ENCODE measurements around the gene S100Z. TPM values are rescaled to one million over a fixed set of nuclear protein-coding genes. Genes with fewer than 3 reads are reported as not detected.
"Not testable (repeated sequence)": the region's sequence is repeated elsewhere in the genome, so short reads cannot be mapped to it uniquely, and the experiment has no call there.

S100Z gene
- total and polyA plus RNA-seq, 9 of the 15 experiments (the other 6 are each of a cell fraction or from before 2014, with no cell fraction given): 0.15 to 0.42 (median 0.20) TPM; not detected in 6

- ATAC-seq; H3K4me2 ChIP-seq (ENCODE audit: insufficient read depth, low read length); H3K4me3 ChIP-seq; FAIRE-seq; H3K27me3 ChIP-seq (ENCODE audit: control insufficient read depth in 2 of 2, insufficient read depth in 2 of 2, low read length in 2 of 2); intact Hi-C loops (cut with micrococcal nuclease); H2AFZ ChIP-seq (ENCODE audit: low read depth, low read length); H3K36me3 ChIP-seq (ENCODE audit: control insufficient read depth, insufficient read depth, low read length); H3K9me1 ChIP-seq (ENCODE audit: control insufficient read depth, insufficient read depth, low read length); DNase-seq (ENCODE audit: extremely low read depth in 1 of 4, low spot score in 3 of 4); H3K79me2 ChIP-seq (ENCODE audit: control insufficient read depth, insufficient read depth, low read length); H3K9ac ChIP-seq (ENCODE audit: insufficient read depth in 1 of 2, low read depth in 2 of 2, low read length in 2 of 2); BruUV-seq (replicated peaks); CTCF ChIA-PET (ENCODE audit: low intra/inter-chr PET ratio); POLR2A ChIA-PET; H3K27ac ChIP-seq (ENCODE audit: extremely low read depth, low read depth, low read length); H4K20me1 ChIP-seq (replicated peaks; ENCODE audit: control insufficient read depth, insufficient read depth, low read length); H3K4me1 ChIP-seq (replicated peaks in 1 of 2; ENCODE audit: control insufficient read depth in 2 of 2, insufficient read depth in 2 of 2, low read length in 2 of 2); in situ Hi-C loops (cut with MboI); H3K9me3 ChIP-seq (replicated peaks; ENCODE audit: control insufficient read depth, insufficient read depth, low read depth, low read length): not testable (repeated sequence)
- 22% methylated on average over 9 of the region's 9 CpGs for WGBS (ENCODE audit: insufficient coverage, low coverage, missing lambda C conversion rate)
Observed at GRCh38 chr5:76910344-76910933, 60.6 kb downstream of the S100Z start.

- WGBS (ENCODE audit: insufficient coverage, low coverage, missing lambda C conversion rate): 38% methylated on average over 11 of the region's 14 CpGs
- H3K9ac ChIP-seq (ENCODE audit: insufficient read depth in 1 of 2, low read depth in 2 of 2, low read length in 2 of 2); H3K4me1 ChIP-seq (replicated peaks in 1 of 2; ENCODE audit: control insufficient read depth in 2 of 2, insufficient read depth in 2 of 2, low read length in 2 of 2); DNase-seq (ENCODE audit: extremely low read depth in 1 of 4, low spot score in 3 of 4); ATAC-seq; intact Hi-C loops (cut with micrococcal nuclease); H2AFZ ChIP-seq (ENCODE audit: low read depth, low read length); H3K4me2 ChIP-seq (ENCODE audit: insufficient read depth, low read length); H4K20me1 ChIP-seq (replicated peaks; ENCODE audit: control insufficient read depth, insufficient read depth, low read length); CTCF ChIA-PET (ENCODE audit: low intra/inter-chr PET ratio); FAIRE-seq; H3K36me3 ChIP-seq (ENCODE audit: control insufficient read depth, insufficient read depth, low read length); in situ Hi-C loops (cut with MboI); H3K9me1 ChIP-seq (ENCODE audit: control insufficient read depth, insufficient read depth, low read length); H3K9me3 ChIP-seq (replicated peaks; ENCODE audit: control insufficient read depth, insufficient read depth, low read depth, low read length); H3K27me3 ChIP-seq (ENCODE audit: control insufficient read depth in 2 of 2, insufficient read depth in 2 of 2, low read length in 2 of 2); POLR2A ChIA-PET; BruUV-seq (replicated peaks); H3K27ac ChIP-seq (ENCODE audit: extremely low read depth, low read depth, low read length); H3K4me3 ChIP-seq; H3K79me2 ChIP-seq (ENCODE audit: control insufficient read depth, insufficient read depth, low read length): not testable (repeated sequence)
Observed at GRCh38 chr5:76914671-76915070, 64.9 kb downstream of the S100Z start.
